ENCODE measurements around the gene KLK15.

DNA sequence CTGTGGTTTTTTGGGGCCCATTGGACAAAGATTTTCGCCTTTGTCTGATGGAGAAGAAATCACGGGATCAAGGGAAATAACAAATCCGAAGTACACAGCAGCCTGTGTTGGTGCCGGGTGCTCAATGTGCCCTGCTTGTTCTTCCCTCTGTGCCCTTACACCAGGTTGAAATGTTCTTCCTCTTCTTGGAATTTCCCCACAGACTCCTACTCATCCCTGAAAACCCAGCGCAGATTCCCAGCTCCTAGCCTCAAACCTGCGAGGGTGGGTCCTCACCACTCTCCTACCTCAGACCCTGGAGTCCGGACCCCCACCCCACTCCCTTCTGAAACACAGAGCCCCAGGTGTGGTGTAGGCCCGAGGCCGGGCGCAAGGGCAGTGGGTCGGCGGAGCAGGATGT is 48.0 kb downstream of the KLK15 start:
- TF ChIP-seq, protein P1, sequence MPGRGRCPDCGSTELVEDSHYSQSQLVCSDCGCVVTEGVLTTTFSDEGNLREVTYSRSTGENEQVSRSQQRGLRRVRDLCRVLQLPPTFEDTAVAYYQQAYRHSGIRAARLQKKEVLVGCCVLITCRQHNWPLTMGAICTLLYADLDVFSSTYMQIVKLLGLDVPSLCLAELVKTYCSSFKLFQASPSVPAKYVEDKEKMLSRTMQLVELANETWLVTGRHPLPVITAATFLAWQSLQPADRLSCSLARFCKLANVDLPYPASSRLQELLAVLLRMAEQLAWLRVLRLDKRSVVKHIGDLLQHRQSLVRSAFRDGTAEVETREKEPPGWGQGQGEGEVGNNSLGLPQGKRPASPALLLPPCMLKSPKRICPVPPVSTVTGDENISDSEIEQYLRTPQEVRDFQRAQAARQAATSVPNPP (CRISPR knock-in tag; IDR thresholded peaks at IDR 0.05) = no peak
- TF ChIP-seq SETDB1 (CRISPR knock-in tag; IDR thresholded peaks at IDR 0.05; ENCODE audit: borderline replicate concordance) (no peak), SMAD3 (CRISPR knock-in tag; IDR thresholded peaks at IDR 0.05) (no peak), CEBPG (CRISPR knock-in tag; IDR thresholded peaks at IDR 0.05) (no peak), BHLHE40 (IDR thresholded peaks at IDR 0.05; ENCODE audit: low read length) (no peak), POLR2A (IDR thresholded peaks at IDR 0.05; ENCODE audit: insufficient read depth in 1 of 2, low read depth in 2 of 2, low read length in 2 of 2) (no peak), RFX5 (IDR thresholded peaks at IDR 0.05; ENCODE audit: low read depth, low read length) (no peak), ZFAT (CRISPR knock-in tag; conservative IDR thresholded peaks at IDR 0.05) (no peak), ZNF7 (CRISPR knock-in tag; IDR thresholded peaks at IDR 0.05) (no peak)
- TF ChIP-seq, protein P2, sequence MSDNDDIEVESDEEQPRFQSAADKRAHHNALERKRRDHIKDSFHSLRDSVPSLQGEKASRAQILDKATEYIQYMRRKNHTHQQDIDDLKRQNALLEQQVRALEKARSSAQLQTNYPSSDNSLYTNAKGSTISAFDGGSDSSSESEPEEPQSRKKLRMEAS (IDR thresholded peaks at IDR 0.05) = no peak
- TF ChIP-seq, protein P3, sequence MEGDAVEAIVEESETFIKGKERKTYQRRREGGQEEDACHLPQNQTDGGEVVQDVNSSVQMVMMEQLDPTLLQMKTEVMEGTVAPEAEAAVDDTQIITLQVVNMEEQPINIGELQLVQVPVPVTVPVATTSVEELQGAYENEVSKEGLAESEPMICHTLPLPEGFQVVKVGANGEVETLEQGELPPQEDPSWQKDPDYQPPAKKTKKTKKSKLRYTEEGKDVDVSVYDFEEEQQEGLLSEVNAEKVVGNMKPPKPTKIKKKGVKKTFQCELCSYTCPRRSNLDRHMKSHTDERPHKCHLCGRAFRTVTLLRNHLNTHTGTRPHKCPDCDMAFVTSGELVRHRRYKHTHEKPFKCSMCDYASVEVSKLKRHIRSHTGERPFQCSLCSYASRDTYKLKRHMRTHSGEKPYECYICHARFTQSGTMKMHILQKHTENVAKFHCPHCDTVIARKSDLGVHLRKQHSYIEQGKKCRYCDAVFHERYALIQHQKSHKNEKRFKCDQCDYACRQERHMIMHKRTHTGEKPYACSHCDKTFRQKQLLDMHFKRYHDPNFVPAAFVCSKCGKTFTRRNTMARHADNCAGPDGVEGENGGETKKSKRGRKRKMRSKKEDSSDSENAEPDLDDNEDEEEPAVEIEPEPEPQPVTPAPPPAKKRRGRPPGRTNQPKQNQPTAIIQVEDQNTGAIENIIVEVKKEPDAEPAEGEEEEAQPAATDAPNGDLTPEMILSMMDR (CRISPR knock-in tag; IDR thresholded peaks at IDR 0.05) = no peak
- TF ChIP-seq, protein P4, sequence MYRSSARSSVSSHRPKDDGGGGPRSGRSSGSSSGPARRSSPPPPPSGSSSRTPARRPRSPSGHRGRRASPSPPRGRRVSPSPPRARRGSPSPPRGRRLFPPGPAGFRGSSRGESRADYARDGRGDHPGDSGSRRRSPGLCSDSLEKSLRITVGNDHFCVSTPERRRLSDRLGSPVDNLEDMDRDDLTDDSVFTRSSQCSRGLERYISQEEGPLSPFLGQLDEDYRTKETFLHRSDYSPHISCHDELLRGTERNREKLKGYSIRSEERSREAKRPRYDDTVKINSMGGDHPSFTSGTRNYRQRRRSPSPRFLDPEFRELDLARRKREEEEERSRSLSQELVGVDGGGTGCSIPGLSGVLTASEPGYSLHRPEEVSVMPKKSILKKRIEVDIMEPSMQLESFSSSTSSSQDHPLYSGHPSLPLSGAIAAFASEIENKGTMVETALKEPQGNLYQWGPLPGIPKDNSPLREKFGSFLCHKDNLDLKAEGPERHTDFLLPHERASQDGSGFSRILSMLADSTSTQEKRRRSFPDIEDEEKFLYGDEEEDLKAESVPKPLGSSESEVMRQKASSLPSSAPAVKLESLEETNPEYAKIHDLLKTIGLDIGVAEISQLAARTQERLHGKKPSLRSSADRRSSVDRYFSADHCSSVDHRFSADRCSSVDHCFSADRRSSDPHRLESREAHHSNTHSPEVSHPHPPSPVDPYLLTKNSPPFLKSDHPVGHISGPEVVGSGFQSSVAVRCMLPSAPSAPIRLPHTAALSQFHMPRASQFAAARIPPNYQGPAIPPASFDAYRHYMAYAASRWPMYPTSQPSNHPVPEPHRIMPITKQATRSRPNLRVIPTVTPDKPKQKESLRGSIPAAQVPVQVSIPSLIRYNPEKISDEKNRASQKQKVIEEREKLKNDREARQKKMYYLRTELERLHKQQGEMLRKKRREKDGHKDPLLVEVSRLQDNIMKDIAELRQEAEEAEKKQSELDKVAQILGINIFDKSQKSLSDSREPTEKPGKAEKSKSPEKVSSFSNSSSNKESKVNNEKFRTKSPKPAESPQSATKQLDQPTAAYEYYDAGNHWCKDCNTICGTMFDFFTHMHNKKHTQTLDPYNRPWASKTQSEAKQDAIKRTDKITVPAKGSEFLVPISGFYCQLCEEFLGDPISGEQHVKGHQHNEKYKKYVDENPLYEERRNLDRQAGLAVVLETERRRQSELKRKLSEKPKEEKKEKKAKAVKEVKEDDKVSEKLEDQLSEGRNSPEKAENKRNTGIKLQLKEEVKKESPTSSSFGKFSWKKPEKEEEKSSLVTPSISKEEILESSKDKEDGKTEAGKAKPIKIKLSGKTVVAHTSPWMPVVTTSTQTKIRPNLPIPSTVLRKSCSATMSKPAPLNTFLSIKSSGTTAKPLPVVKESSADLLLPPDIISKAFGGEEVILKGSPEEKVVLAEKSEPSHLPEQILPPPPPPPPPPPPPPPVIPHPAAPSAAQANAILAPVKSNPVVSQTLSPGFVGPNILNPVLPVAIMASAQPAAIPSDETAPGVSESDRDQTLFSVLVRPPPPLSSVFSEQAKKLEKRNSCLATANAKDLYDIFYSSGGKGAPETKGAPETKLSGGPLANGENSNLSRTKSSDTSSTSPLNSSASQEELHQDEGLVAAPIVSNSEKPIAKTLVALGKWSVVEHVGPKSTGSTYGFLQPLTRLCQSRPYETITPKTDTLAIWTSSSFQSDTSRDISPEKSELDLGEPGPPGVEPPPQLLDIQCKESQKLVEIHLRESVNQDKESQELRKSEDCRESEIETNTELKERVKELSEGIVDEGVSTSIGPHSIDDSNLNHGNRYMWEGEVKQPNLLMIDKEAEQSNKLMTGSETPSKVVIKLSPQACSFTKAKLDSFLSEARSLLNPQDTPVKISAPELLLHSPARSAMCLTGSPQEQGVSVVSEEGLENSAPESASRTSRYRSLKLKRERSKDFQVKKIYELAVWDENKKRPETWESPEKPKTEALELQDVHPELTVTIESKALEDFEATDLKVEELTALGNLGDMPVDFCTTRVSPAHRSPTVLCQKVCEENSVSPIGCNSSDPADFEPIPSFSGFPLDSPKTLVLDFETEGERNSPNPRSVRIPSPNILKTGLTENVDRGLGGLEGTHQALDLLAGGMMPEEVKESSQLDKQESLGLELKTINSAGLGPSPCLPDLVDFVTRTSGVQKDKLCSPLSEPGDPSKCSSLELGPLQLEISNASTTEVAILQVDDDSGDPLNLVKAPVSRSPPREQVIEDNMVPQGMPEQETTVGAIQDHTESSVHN (CRISPR knock-in tag; IDR thresholded peaks at IDR 0.05) = no peak
